NCI-H82 treated with DMSO at 0.1 percent for 48 hours (cell line): ENCODE results near the gene UBIAD1.
"Not testable (repeated sequence)": the region's sequence is repeated elsewhere in the genome, so short reads cannot be mapped to it uniquely, and the experiment has no call there.

Experiments used
- DNase-seq: peaks from one replicate; lab custom pipeline; 2025; ENCODE audit not compliant: unreplicated experiment; lab: John Stamatoyannopoulos, UW

The UBIAD1 gene

GRCh38 chr1:11279630-11280029 is 6.6 kb downstream of the UBIAD1 start:
- no peak for DNase-seq

GRCh38 chr1:11280719-11281376 is 7.8 kb downstream of the UBIAD1 start:
- peak; percentile 55 for DNase-seq

- no peak for DNase-seq
Observed at GRCh38 chr1:11281518-11282331, 8.7 kb downstream of the UBIAD1 start.

- no peak for DNase-seq
Observed at GRCh38 chr1:11283151-11283550, 10.2 kb downstream of the UBIAD1 start.

- no peak for DNase-seq
Observed at GRCh38 chr1:11284784-11285183, 11.8 kb downstream of the UBIAD1 start.

GRCh38 chr1:11285883-11286734 is 13.1 kb downstream of the UBIAD1 start:
- DNase-seq, result no peak

GRCh38 chr1:11286735-11287410 is 13.9 kb downstream of the UBIAD1 start:
- DNase-seq, result no peak

- no peak for DNase-seq
Observed at GRCh38 chr1:11289064-11289463, 16.1 kb downstream of the UBIAD1 start.

- DNase-seq, result no peak
Observed at GRCh38 chr1:11291049-11291448, 18.1 kb downstream of the UBIAD1 start.

- no peak for DNase-seq
Observed at GRCh38 chr1:11293856-11294255, 20.9 kb downstream of the UBIAD1 start.

GRCh38 chr1:11294951-11295350 is 22.0 kb downstream of the UBIAD1 start:
- no peak for DNase-seq

GRCh38 chr1:11295905-11296304 is 22.9 kb downstream of the UBIAD1 start:
- DNase-seq, result no peak

- DNase-seq, result not testable (repeated sequence)
Observed at GRCh38 chr1:11297774-11298173, 24.8 kb downstream of the UBIAD1 start.

GRCh38 chr1:11298390-11299224 is 25.6 kb downstream of the UBIAD1 start:
- no peak for DNase-seq

GRCh38 chr1:11299225-11299574 is 26.2 kb downstream of the UBIAD1 start:
- DNase-seq, result no peak

- DNase-seq, result no peak
Observed at GRCh38 chr1:11301601-11302000, 28.6 kb downstream of the UBIAD1 start.

- no peak for DNase-seq
Observed at GRCh38 chr1:11302366-11302765, 29.4 kb downstream of the UBIAD1 start.

GRCh38 chr1:11305516-11305915 is 32.5 kb downstream of the UBIAD1 start:
- DNase-seq, result not testable (repeated sequence)

GRCh38 chr1:11307852-11308251 is 34.9 kb downstream of the UBIAD1 start:
- DNase-seq, result no peak

- no peak for DNase-seq
Observed at GRCh38 chr1:11308699-11309224, 35.8 kb downstream of the UBIAD1 start.
